Neural cell (in vitro differentiated cells): ENCODE measurements around the gene GPI.

Experiments
- POLR2AphosphoS5 ChIP-seq: IDR thresholded peaks from 2 replicates; pipeline ENCODE4 v1.6.1; 2012
- TF ChIP-seq, protein P1 (sequence below): fragments of 450-650 bp; IDR thresholded peaks from 2 replicates; pipeline ENCODE4 v1.5.1; 2014; ENCODE audit warnings: antibody characterized with exemption, mild to moderate bottlenecking, moderate library complexity; ENCODE audit not compliant: poor library complexity, severe bottlenecking

DNA sequence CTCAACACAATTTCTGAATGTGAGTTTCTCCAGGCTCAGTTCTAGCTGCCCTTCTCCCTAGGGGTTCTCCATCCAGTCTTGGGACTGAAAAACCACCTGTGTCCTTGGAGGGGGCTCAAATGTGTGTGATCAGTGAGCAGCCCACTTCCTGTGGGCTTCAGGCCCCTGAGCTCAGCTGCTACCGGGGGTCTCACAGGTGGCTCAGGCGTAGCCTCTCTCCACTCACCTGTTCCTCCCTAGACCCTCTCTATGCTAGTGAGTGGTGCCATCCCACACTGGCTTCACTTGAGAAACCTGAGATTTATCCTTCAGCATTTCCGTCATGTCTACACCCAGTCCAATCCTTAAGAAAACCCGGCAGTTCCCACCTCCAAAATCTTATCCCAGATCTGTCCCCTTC is 39.8 kb upstream of the GPI start:
- TF ChIP-seq, protein P1, sequence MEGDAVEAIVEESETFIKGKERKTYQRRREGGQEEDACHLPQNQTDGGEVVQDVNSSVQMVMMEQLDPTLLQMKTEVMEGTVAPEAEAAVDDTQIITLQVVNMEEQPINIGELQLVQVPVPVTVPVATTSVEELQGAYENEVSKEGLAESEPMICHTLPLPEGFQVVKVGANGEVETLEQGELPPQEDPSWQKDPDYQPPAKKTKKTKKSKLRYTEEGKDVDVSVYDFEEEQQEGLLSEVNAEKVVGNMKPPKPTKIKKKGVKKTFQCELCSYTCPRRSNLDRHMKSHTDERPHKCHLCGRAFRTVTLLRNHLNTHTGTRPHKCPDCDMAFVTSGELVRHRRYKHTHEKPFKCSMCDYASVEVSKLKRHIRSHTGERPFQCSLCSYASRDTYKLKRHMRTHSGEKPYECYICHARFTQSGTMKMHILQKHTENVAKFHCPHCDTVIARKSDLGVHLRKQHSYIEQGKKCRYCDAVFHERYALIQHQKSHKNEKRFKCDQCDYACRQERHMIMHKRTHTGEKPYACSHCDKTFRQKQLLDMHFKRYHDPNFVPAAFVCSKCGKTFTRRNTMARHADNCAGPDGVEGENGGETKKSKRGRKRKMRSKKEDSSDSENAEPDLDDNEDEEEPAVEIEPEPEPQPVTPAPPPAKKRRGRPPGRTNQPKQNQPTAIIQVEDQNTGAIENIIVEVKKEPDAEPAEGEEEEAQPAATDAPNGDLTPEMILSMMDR = no peak
- no peak for TF ChIP-seq POLR2AphosphoS5
